NCI-H2081 treated with DMSO at 0.1 percent for 48 hours (cell line): ENCODE results near the gene PIAS4.

Experiments
- DNase-seq: peaks from one replicate; lab custom pipeline; 2025; lab: John Stamatoyannopoulos, UW

PIAS4 gene

DNA sequence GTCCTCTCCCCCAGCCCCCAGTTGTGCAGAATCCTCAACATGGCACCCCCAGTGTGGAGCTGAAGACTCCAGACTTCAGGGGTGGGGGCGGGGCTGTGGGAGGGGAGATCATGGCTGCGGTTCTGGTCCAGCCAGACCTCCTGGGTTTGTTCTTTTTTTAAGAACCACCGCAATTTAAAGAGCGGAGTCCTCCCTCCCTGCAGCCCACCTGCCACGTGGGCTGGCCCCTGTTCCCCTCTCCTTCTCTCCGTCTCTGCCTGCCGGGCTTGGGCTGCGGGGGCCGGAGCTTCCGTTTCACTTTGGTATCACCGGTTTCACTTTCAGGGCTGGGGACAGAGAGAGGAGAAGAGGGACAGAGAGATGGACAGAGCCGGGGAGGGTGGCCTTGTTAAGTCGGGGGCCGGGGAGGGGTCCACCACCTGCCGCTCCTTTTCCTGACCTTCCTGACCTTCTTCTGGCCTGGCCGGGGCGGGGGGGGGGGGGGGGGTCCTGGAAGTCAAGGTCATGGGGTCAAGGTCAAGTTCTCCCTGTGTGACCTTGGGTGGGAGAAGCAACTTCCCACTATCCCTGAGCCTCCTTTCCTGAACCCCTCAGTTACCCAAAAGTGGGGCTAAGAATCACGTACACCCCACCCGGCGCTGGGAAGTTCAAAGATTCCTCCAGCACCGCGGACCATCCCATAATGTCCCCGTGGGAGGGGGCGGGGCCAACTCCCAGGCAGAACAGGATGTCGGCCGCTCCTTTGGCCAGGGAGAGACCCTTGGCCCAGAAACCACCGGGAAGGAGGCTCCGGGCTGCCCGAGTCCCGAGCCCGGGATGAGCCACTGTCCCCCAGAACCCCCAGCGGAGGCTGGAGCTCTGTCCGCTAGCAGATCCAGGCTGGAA lies 70.5 kb downstream of the PIAS4 start:
- no peak for DNase-seq

DNA sequence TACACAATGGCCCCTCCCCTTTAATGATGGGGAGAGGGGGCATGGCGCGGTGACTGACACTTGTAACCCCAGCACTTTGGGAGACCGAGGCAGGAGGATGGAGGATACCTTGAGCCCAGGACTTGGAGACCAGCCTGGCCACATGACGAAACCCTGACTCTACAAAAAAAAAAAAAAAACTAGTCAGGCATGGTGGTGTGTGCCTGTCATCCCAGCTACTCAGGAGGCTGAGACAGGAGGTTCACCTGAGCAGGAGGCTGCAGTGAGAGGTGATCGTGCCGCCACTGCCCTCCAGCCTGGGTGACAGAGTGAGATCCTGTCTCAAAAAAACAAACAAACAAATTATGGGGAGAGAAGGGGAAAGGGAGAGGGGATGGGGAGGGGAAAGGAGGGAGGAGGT lies 72.9 kb downstream of the PIAS4 start:
- DNase-seq, result no peak

DNA sequence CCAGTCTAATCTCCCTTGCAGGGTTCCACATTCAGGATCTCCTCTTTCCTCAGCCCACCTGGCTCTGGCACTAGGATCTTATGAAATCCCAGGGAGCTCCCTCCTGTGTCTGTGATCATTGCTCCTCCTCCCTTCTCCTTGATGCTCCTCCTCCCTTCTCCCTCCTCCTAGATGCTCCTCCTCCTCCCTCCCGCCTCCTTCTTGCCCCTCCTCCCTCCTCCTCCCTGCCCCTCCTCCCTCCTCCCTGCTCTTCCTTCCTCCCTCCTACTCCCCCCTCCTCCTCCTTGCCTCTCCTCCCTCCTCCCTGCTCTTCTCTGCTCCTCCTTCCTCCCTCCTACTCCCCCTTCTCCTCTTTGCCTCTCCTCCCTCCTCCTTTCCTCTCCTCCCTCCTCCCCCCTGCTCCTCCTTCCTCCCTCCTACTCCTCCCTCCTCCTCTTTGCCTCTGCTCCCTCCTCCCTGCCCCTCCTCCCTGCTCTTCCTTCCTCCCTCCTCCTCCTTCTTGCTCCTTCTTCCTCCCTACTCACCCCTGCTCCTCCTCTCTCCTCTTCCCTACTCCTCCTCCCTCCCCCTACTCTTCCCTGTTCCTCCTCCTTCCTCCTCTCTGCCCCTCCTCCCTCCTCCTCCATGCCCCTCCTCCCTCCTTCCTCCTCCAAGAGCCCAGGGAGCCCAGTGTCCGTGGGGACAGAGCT lies 74.0 kb downstream of the PIAS4 start:
- no peak for DNase-seq

DNA sequence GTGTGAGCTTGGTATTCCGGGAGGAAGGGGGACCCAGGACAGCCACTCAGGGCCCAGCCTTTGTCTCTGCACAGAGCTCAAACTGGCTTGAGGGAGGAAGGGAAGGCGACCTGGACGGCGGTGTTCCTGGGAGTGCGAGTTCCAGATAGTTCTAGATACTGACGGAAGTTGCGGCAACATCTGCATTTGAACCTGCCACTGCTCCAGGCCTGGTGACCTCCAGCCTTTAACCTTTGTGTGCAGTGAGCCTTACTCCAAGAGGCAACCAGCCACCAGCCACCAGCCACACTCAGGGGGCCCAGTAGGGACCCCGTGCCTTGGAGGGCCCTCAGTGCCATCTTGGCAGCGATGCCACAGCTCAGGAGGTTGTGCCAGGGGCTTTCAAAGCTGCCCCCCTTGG lies 74.6 kb downstream of the PIAS4 start:
- no peak for DNase-seq

DNA sequence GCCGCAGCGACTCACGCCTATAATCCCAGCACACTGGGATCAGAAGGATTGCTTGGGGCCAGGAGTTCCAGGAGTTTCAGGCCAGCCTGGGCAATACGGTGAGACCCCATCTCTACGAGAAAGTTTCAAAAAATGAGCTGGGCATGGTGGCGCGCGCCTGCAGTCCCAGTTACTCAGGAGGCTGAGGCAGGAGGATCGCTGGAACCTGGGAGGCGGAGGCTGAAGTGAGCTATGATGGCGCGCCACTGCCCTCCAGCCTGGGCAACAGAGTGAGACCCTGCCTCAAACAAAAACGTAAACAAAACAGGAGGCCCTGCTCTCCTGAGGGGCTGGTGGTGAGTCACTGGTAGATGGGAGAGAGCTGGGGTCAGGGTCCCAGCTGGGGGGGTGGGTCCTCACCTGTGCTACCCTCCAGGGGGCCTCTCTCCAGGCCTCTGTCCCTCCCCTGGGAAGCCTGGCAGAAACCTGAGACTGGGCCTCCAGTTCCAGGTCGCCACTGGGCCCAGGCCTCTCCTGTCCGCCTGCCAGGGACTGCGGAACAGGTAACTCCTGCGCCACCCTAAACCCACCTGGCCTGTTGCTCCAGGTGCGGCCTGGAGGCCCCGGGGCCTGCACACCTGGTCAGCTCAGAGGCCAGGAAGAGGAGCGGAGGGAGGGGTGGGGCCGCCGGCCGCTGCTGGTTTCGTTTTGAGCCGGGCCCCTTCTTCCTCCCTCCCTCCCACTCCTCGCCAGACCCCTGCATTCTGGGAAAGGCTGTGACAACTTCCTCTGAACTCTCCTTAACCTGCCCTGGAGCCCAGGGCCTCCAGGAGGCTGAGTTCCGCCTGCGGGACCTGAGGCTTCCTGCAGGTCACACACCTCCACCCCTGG lies 76.4 kb downstream of the PIAS4 start:
- no peak for DNase-seq

GRCh38 chr19:4084547-4084877 lies 77.0 kb downstream of the PIAS4 start:
- no peak for DNase-seq

DNA sequence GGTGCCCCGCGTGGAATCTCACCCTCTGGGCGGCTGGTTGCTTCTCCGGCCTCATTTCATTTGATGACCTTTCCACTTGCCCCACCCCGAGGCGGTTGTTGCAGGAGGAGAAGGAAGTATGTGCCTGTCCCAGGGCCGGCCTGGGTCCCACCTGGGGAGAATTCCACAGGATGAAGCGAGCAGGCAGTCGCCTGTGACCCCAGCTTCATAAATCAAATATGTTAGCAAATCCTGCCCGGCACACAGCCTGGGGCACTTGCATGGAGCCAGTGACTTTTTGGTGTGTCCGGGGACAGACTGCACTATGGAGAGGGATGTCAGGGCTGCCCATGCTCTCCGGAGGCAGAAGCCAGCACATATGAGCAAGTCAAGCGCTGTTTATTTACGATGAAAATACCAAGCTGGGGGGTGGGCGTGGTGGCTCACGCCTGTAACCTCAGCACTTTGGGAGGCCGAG lies 78.9 kb downstream of the PIAS4 start:
- DNase-seq, result no peak

DNA sequence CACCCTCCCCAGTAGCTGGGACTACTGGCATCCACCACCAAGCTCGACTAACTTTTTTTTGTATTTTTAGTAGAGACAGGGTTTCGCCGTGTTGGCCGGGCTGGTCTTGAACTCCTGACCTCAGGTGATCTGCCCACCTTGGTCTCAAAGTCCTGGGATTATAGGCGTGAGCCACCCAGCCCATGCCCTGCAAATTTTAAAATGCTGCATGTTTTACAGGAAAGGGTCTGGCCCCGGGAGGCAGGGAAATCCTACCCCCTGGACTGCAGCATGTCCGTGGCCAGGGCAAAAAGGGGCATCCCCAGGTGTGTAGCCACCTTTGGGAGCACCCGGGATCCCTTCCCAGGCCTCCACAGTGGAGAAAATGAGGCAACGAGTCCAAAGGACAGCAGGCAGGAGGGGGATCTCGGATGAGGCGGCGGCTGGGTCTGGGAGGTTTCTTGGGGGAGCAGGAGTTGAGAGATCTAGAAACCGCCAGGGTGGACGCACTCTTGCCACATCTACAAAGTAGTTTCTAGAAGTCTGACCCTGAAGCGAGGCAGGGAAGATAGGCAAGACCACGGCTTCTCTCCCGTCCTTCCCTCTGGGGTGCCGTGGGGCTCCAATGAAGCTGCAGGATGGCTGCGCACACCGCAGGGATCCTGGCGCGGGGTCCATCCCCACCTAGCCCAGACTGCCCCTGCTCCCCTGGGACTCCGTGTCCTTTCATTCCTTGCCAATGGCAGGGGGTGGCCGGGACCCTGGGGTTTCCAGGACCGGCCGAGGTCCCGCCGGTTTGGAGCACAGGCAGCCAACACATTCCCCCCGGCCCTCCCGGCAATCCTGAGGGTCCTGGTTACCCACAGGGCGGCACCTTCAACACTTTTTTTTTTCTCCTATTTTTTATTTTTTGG lies 80.5 kb downstream of the PIAS4 start:
- no peak for DNase-seq

- DNase-seq, result no peak
Observed at GRCh38 chr19:4088975-4089374, 81.4 kb downstream of the PIAS4 start.
